ENCODE measurements around the gene MAML3. TPM values are rescaled to one million over a fixed set of nuclear protein-coding genes. Genes with fewer than 3 reads are reported as not detected.

The MAML3 gene
- total RNA-seq, 2 experiments from 2014 or later, result 2.5 to 2.9 TPM

DNA sequence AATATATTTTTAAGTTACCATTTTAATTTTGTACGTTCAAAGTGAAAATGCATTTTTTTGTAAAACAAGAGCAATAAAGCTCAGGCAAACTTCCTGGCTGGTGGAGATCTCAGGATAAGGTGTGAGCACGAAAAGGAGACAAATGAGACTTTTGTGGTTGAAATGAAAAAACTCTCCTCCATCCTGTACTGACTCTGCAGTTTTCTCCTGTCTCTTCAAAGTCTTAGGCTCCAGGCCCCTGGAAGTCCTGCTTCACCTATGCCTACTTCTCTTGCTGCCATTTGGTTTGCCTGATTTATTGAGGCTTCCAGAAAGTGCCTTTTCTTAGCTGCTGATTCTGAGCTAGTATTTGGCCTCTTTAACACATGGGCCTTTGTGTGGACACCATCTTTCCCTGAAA, 77.7 kb downstream of the MAML3 start:
- H3K4me1 Mint-ChIP-seq (ENCODE audit: low read depth), result peaks cover 45% of the 10 kb centered on the region
- TF ChIP-seq, protein P1, sequence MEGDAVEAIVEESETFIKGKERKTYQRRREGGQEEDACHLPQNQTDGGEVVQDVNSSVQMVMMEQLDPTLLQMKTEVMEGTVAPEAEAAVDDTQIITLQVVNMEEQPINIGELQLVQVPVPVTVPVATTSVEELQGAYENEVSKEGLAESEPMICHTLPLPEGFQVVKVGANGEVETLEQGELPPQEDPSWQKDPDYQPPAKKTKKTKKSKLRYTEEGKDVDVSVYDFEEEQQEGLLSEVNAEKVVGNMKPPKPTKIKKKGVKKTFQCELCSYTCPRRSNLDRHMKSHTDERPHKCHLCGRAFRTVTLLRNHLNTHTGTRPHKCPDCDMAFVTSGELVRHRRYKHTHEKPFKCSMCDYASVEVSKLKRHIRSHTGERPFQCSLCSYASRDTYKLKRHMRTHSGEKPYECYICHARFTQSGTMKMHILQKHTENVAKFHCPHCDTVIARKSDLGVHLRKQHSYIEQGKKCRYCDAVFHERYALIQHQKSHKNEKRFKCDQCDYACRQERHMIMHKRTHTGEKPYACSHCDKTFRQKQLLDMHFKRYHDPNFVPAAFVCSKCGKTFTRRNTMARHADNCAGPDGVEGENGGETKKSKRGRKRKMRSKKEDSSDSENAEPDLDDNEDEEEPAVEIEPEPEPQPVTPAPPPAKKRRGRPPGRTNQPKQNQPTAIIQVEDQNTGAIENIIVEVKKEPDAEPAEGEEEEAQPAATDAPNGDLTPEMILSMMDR (IDR thresholded peaks at IDR 0.05), result no peak
- H3K4me3 Mint-ChIP-seq, result no peak overlapping the region
- Histone ChIP-seq H3K9me3 (ENCODE audit: control insufficient read depth in 1 of 2, insufficient read depth in 1 of 2, low read length in 2 of 2) (no peaks in the 10 kb centered on the region), H3K4me1 (ENCODE audit: insufficient read depth, low read length) (peaks cover 26% of the 10 kb centered on the region), H3K27ac (ENCODE audit: low read depth in 1 of 2, low read length in 2 of 2) (no peak overlapping the region), H3K27me3 (ENCODE audit: control insufficient read depth in 1 of 2, insufficient read depth in 2 of 2, low read length in 2 of 2) (no peaks in the 10 kb centered on the region), H3K36me3 (ENCODE audit: insufficient read depth, low read length) (no peaks in the 10 kb centered on the region), H3K4me3 (ENCODE audit: low read length) (no peak overlapping the region)
- no peaks in the 10 kb centered on the region for H3K36me3 Mint-ChIP-seq (ENCODE audit: low read depth)
- CTCF ChIA-PET, result no interaction called here
- intact Hi-C loops (cut with DNase I, micrococcal nuclease), result no loop called here
- POLR2A ChIA-PET, result interaction anchor here (0.8 to 1.5 kb wide), 4 partner anchors 13 to 76 kb away, joined by 3 to 7 read pairs (median 4); no protein-coding TSS in a partner anchor
- no peaks in the 10 kb centered on the region for H3K27me3 Mint-ChIP-seq
- peak in 1 of 14 experiments; percentile 14 for DNase-seq
- ATAC-seq (ENCODE audit: poor library complexity), result no peak
- peak overlapping the region; percentile 50 for H3K27ac Mint-ChIP-seq
- no peaks in the 10 kb centered on the region for H3K9me3 Mint-ChIP-seq

DNA sequence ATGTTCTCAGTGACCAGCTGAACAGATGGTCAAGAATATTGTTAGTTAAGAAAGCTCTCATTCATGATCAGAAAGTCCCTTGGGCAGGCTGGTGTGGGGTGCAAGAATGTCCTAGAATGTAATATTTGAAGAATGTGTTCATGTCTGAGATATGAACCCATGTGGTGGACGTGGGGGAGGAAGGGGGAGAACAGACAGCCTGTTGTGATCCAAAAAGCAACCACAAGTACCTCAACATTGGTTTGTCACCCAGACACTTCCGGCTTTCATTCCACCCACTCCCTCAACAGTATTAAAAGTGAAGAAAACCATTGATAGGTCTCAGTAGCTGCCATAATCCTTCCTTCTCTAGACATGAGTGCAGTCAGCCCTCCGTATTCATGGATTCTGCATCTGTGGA, 82.2 kb downstream of the MAML3 start:
- Histone ChIP-seq H3K27me3 (ENCODE audit: control insufficient read depth in 1 of 2, insufficient read depth in 2 of 2, low read length in 2 of 2) (no peaks in the 10 kb centered on the region), H3K4me3 (ENCODE audit: low read length) (peak overlapping the region; percentile 19), H3K27ac (ENCODE audit: low read depth in 1 of 2, low read length in 2 of 2) (no peak overlapping the region), H3K9me3 (ENCODE audit: control insufficient read depth in 1 of 2, insufficient read depth in 1 of 2, low read length in 2 of 2) (no peaks in the 10 kb centered on the region), H3K4me1 (ENCODE audit: insufficient read depth, low read length) (peaks cover 35% of the 10 kb centered on the region), H3K36me3 (ENCODE audit: insufficient read depth, low read length) (no peaks in the 10 kb centered on the region)
- DNase-seq (peak; percentile 33 to 86 (median 53)), ATAC-seq (ENCODE audit: poor library complexity) (peak; percentile 93)
- H3K36me3 Mint-ChIP-seq (ENCODE audit: low read depth), result no peaks in the 10 kb centered on the region
- ChIA-PET CTCF (interaction anchor here (1.0 to 1.9 kb wide), 5 partner anchors 10 to 82 kb away, joined by 3 to 6 read pairs (median 4); partner anchors contain the start of gene MAML3), POLR2A (interaction anchor here (0.9 to 3.6 kb wide), 5 partner anchors 19 to 88 kb away, joined by 3 to 58 read pairs (median 10); partner anchors contain the start of gene MAML3)
- TF ChIP-seq, protein P1 (IDR thresholded peaks at IDR 0.05), result no peak
- no peaks in the 10 kb centered on the region for H3K27me3 Mint-ChIP-seq
- H3K4me3 Mint-ChIP-seq, result peak overlapping the region; percentile 85
- H3K4me1 Mint-ChIP-seq (ENCODE audit: low read depth), result peaks cover 46% of the 10 kb centered on the region
- no peaks in the 10 kb centered on the region for H3K9me3 Mint-ChIP-seq
- H3K27ac Mint-ChIP-seq, result peak overlapping the region; percentile 94
- intact Hi-C loops (cut with DNase I, micrococcal nuclease), result loop anchor here in 1 of 2 experiments (1.0 to 2.0 kb wide), 3 partner anchors 15 to 23 kb away; no protein-coding TSS in a partner anchor

DNA sequence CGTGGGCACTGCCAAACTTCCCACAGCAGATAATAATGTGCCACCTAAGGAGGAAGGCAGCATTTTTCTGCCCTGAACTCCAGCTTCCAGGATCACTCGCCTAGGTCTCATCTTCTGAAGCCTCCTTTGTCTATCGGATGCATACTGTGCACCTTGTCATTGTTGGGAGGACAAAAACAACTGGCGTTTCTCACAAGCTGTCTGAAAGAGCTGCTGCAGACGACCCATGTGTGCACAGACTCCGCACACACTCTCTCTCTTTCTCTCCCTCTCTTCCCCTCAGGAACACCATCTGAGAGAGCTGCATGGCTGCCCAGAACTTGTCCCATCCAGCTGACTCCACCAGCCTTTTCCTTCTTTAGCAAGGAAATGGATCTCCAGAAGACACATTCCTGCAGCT, 83.0 kb downstream of the MAML3 start:
- peak overlapping the region; percentile 94 for H3K27ac Mint-ChIP-seq
- Histone ChIP-seq H3K4me3 (ENCODE audit: low read length) (peak overlapping the region; percentile 0), H3K27ac (ENCODE audit: low read depth in 1 of 2, low read length in 2 of 2) (peak overlapping the region in 1 of 2 donors; percentile 33), H3K36me3 (ENCODE audit: insufficient read depth, low read length) (no peaks in the 10 kb centered on the region), H3K4me1 (ENCODE audit: insufficient read depth, low read length) (peaks cover 27% of the 10 kb centered on the region), H3K9me3 (ENCODE audit: control insufficient read depth in 1 of 2, insufficient read depth in 1 of 2, low read length in 2 of 2) (no peaks in the 10 kb centered on the region), H3K27me3 (ENCODE audit: control insufficient read depth in 1 of 2, insufficient read depth in 2 of 2, low read length in 2 of 2) (no peaks in the 10 kb centered on the region)
- intact Hi-C loops (cut with DNase I, micrococcal nuclease), result loop anchor here in 1 of 2 experiments (1.0 to 2.0 kb wide), 3 partner anchors 14 to 79 kb away; no protein-coding TSS in a partner anchor
- H3K4me3 Mint-ChIP-seq, result peak overlapping the region; percentile 85
- ChIA-PET POLR2A (interaction anchor here (1.0 to 3.6 kb wide), 15 partner anchors 10 to 89 kb away, joined by 3 to 58 read pairs (median 5); partner anchors contain the start of gene MAML3), CTCF (interaction anchor here (1.1 to 1.9 kb wide), 5 partner anchors 10 to 24 kb away, joined by 3 to 8 read pairs (median 5); no protein-coding TSS in a partner anchor)
- no peaks in the 10 kb centered on the region for H3K27me3 Mint-ChIP-seq
- TF ChIP-seq, protein P1 (IDR thresholded peaks at IDR 0.05), result no peak
- peak in 1 of 14 experiments; percentile 22 for DNase-seq
- ATAC-seq (ENCODE audit: poor library complexity), result no peak
- H3K4me1 Mint-ChIP-seq (ENCODE audit: low read depth), result peaks cover 38% of the 10 kb centered on the region
- H3K9me3 Mint-ChIP-seq, result no peaks in the 10 kb centered on the region
- H3K36me3 Mint-ChIP-seq (ENCODE audit: low read depth), result no peaks in the 10 kb centered on the region

Data from CD4-positive, alpha-beta T cell (primary cell).